A673 (cell line): Measurements from ENCODE around the gene MIPOL1. TPM values are rescaled to one million over a fixed set of nuclear protein-coding genes. Genes with fewer than 3 reads are reported as not detected.
A peak's percentile ranks its signal among the peaks of the same experiment; 100 is the strongest.

ENCODE experiments used
- BruUV-seq: library from RNA; stranded (reverse); fragments of 400-500 nt; replicated peaks from 2 replicates; lab custom pipeline; 2021; lab: Mats Ljungman, UMichigan
- CTCF ChIA-PET: fragments of 300-600 bp; sonication (Branson Sonifier 250); formaldehyde crosslinking; loops from one replicate; lab custom pipeline; 2022; ENCODE audit warnings: antibody characterized with exemption; lab: Charles Lee
- POLR2A ChIA-PET: fragments of 300-600 bp; sonication (Branson Sonifier 250); formaldehyde crosslinking; loops from one replicate; lab custom pipeline; 2022; ENCODE audit warnings: antibody characterized with exemption; ENCODE audit not compliant: low non-redundant PET; lab: Charles Lee
- DNase-seq: peaks from one replicate; pipeline ENCODE4 v3.0.0-alpha.2; 2015; ENCODE audit warnings: low spot score
- H3K27ac ChIP-seq: fragments of 200-600 bp; sonication (generic); 2 replicates; pipeline ENCODE4 v1.5.1; 2016; ENCODE audit warnings: mixed run types, low read depth, mild to moderate bottlenecking, mixed read lengths, antibody characterized with exemption, low read length; ENCODE audit not compliant: poor library complexity, severe bottlenecking
- H3K27me3 ChIP-seq: fragments of 200-600 bp; sonication (generic); replicated peaks from 2 replicates; pipeline ENCODE4 v1.6.1; 2017; ENCODE audit warnings: mixed run types, low read depth, mild to moderate bottlenecking, mixed read lengths, antibody characterized with exemption, low read length; ENCODE audit not compliant: insufficient read depth, poor library complexity
- H3K36me3 ChIP-seq: fragments of 200-600 bp; sonication (generic); 2 replicates; pipeline ENCODE4 v1.6.1; 2016; ENCODE audit warnings: mixed run types, mild to moderate bottlenecking, mixed read lengths, antibody characterized with exemption, low read length; ENCODE audit not compliant: insufficient read depth, poor library complexity, severe bottlenecking
- H3K4me1 ChIP-seq: fragments of 200-600 bp; sonication (generic); 2 replicates; pipeline ENCODE4 v1.6.1; 2017; ENCODE audit warnings: mixed run types, mild to moderate bottlenecking, mixed read lengths, antibody characterized with exemption, low read length; ENCODE audit not compliant: insufficient read depth, poor library complexity, severe bottlenecking
- H3K4me3 ChIP-seq: fragments of 200-600 bp; sonication (generic); 2 replicates; pipeline ENCODE4 v1.5.1; 2016; ENCODE audit warnings: low read depth, mixed run types, mild to moderate bottlenecking, mixed read lengths, low read length; ENCODE audit not compliant: poor library complexity, severe bottlenecking
- H3K9me3 ChIP-seq: fragments of 200-600 bp; sonication (generic); 2 replicates; pipeline ENCODE4 v1.6.1; 2016; ENCODE audit warnings: mixed run types, low read depth, mild to moderate bottlenecking, mixed read lengths, antibody characterized with exemption, low read length; ENCODE audit not compliant: poor library complexity, severe bottlenecking
- CTCF ChIP-seq: fragments of 300-800, 200-600 bp; sonication (generic); conservative IDR thresholded peaks from 2 replicates; pipeline ENCODE4 v1.5.1; 2017; ENCODE audit warnings: low read depth, mild to moderate bottlenecking, antibody characterized with exemption, low read length, moderate library complexity, mixed read lengths
- EZH2 ChIP-seq: fragments of 200-600 bp; sonication (generic); IDR thresholded peaks from 2 replicates; pipeline ENCODE4 v1.6.1; 2017; ENCODE audit warnings: borderline replicate concordance, low read depth, mild to moderate bottlenecking, mixed read lengths, antibody characterized with exemption, low read length; ENCODE audit not compliant: poor library complexity, severe bottlenecking
- intact Hi-C: fragments of 100-400 bp; cut with micrococcal nuclease; formaldehyde crosslinking; loops from one replicate; pipeline ENCODE4 v1.10.0; 2022; ENCODE audit not compliant: unreplicated experiment
- total RNA-seq: library from RNA; stranded (reverse); gene quantifications from 2 replicates; pipeline ENCODE4 v1.2.3, GENCODE V29; 2021

MIPOL1 gene
- total RNA-seq, 1 experiment from 2014 or later = 15.0 TPM

GRCh38 chr14:37253905-37254304, 56.2 kb downstream of the MIPOL1 start:
- H3K4me3 ChIP-seq = no peak overlapping the region
- TF ChIP-seq EZH2 (no peak), CTCF (no peak)

GRCh38 chr14:37254411-37254947, 56.7 kb downstream of the MIPOL1 start:
- BruUV-seq = no TSS peak
- intact Hi-C loops = no loop called here
- peak overlapping the region; percentile 31 for H3K27ac ChIP-seq
- ChIA-PET POLR2A (interaction anchor here (0.6 kb wide), 2 partner anchors 12 to 370 kb away, joined by 3 to 5 read pairs; no protein-coding TSS in a partner anchor), CTCF (interaction anchor here (0.6 kb wide), 1 partner anchor 712 kb away, joined by 3 read pairs; no protein-coding TSS in a partner anchor)
- H3K9me3 ChIP-seq = no peaks in the 10 kb centered on the region
- H3K4me1 ChIP-seq = peaks cover 30% of the 10 kb centered on the region
- TF ChIP-seq EZH2 (no peak), CTCF (no peak)
- H3K27me3 ChIP-seq = no peaks in the 10 kb centered on the region
- peak; percentile 66 for DNase-seq
- H3K4me3 ChIP-seq = no peak overlapping the region
- H3K36me3 ChIP-seq = no peaks in the 10 kb centered on the region

More at GRCh38 chr14:37253905-37254304, 56.2 kb downstream of the MIPOL1 start:
- intact Hi-C loops = no loop called here
- Histone ChIP-seq H3K4me1 (peaks cover 30% of the 10 kb centered on the region), H3K36me3 (no peaks in the 10 kb centered on the region), H3K27ac (no peak overlapping the region), H3K27me3 (no peaks in the 10 kb centered on the region), H3K9me3 (no peaks in the 10 kb centered on the region)
- no TSS peak for BruUV-seq
- DNase-seq = peak; percentile 91
- ChIA-PET CTCF (no interaction called here), POLR2A (interaction anchor here (0.6 kb wide), 1 partner anchor 12 kb away, joined by 5 read pairs; no protein-coding TSS in a partner anchor)

GRCh38 chr14:37257501-37258070, 59.8 kb downstream of the MIPOL1 start:
- H3K9me3 ChIP-seq = no peaks in the 10 kb centered on the region
- POLR2A ChIA-PET = no interaction called here
- BruUV-seq = no TSS peak
- no peak for DNase-seq
- peaks cover 30% of the 10 kb centered on the region for H3K4me1 ChIP-seq
- intact Hi-C loops = no loop called here
- no peaks in the 10 kb centered on the region for H3K36me3 ChIP-seq
- no peak overlapping the region for H3K4me3 ChIP-seq
- H3K27ac ChIP-seq = no peak overlapping the region
- TF ChIP-seq EZH2 = no peak
- no peak for TF ChIP-seq CTCF
- CTCF ChIA-PET = no interaction called here
- H3K27me3 ChIP-seq = peaks cover 12% of the 10 kb centered on the region
